NCI-H2029 treated with DMSO at 0.1 percent for 48 hours (cell line): ENCODE data around the gene PSMB10.

Experiments
- DNase-seq: peaks from one replicate; lab custom pipeline; 2025; lab: John Stamatoyannopoulos, UW

PSMB10 gene

DNA sequence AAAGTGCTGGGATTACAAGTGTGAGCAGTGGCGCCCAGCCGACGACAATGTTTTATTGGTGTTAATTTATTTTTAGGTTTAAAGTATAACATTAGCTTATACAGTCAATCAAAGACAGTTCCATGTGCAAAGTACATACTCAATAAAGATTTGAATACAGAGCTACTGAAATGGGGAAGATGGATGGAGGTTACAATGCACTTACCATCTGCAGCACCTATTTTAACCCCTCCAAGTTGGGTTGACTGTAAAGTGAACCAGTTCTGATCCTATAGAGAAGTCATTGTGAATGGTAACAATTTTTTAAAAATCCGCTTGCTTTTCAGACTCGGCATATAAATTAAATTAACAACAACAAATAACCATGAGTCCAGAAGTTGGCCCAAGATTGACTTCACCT lies 44.3 kb downstream of the PSMB10 start:
- DNase-seq: no peak

DNA sequence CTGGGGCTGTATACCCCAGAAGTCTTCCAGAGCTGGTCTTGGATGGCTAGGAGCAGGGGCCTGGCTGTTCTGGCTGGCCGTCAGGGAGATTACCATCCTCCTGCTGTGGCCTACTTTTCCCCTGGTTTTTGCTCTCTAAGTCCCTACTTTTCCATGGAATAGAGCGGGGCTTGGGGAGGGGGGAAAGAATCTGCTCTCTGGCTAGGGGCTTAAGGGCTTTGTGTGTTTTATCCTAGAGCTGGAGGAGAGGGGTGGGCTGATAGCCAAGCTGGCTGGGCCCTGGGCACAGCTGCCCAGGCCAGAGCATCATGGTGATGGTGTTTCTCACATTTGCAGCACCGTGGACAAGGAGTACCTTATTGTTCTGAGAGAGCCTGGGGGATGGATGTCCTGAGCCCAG lies 48.3 kb downstream of the PSMB10 start:
- no peak for DNase-seq

DNA sequence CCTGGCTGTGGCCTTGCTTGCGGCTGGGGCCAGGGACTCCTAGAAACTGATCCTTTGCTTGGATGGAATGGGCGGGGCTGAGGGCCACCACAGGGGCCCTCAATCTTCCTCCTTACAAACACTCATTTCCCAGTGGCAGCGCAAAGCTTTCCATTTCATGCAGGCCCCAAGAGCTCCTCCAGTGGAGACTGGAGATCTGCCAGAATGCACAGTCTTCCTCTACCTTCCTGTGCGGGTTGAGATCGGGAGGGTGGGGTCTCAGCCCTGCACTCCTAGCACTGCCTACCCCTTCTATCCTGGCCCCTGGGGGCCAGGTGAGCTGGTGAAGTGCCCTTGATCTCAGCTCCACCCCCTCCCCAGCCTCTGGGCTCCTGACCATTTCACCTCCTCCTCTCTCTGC lies 50.3 kb downstream of the PSMB10 start:
- no peak for DNase-seq

DNA sequence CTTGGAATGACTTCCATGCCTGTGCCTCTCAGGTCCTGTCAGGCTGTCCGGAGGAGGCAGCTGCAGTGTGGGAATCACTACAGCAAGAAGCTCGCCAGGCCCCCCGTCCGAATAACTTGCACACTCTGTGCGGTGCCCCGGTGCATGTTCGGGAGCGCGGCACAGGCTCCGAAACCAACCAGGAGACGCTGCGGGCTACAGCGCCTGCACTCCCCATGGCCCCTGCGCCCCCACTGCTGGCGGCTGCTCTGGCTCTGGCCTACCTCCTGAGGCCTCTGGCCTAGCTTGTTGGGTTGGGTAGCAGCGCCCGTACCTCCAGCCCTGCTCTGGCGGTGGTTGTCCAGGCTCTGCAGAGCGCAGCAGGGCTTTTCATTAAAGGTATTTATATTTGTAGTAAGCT lies 50.7 kb downstream of the PSMB10 start:
- no peak for DNase-seq

DNA sequence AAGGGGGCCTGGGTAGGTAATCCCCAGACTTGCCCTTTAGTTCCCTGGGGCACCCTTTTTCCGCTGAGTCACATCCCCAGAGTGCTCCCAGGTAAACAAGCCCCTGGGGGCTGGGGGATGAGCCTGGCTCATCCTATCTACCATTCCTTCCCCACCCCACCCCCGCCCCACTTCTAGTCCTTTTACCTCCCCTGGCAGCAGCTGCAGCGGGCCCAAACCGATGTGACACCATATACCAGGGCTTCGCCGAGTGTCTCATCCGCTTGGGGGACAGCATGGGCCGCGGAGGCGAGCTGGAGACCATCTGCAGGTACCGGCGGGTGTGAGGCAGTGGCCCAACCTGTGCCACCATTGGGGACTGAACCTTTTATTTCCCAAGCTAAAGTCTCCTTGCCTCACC lies 51.1 kb downstream of the PSMB10 start:
- DNase-seq: no peak

DNA sequence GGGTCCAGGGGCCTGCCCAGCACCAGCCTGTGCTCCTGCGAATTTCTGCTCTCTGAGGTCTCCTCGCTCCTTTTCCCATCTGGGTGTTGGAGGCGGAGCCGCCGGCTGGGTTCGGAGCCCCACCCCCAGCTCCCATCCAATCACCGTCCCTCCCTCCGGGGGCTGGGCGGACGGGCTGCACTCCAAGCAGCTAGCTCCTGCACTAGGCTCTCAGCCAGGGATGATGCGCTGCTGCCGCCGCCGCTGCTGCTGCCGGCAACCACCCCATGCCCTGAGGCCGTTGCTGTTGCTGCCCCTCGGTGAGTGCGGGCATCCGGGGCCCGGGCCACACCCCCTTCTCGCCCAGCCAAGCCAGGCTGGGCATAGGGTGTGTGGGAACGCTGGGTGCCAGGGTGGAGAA lies 52.0 kb downstream of the PSMB10 start, which contains the start of gene NRN1L:
Gene NRN1L, plus strand, starts transcription at position 202 of the 400 bp plus-strand sequence. Its CDS starts 19 bp downstream, at position 221.
- DNase-seq: peak; percentile 26
